Hematopoietic multipotent progenitor cell treated with erythropoietin and hydrocortisone succinate and interleukin-3 and kit ligand, for 17 days (in vitro differentiated cells): ENCODE results near the gene SLC26A2.

Experiments used
- DNase-seq: peaks from one replicate; pipeline ENCODE4 v3.0.0-alpha.2; 2015; ENCODE audit warnings: low spot score

Gene SLC26A2

GRCh38 chr5:149962601-149963300, 2.2 kb downstream of the SLC26A2 start:
- DNase-seq: no peak

GRCh38 chr5:149963729-149964128, 3.2 kb downstream of the SLC26A2 start:
- no peak for DNase-seq

GRCh38 chr5:149966946-149967345, 6.4 kb downstream of the SLC26A2 start:
- no peak for DNase-seq

GRCh38 chr5:149969181-149969930, 8.8 kb downstream of the SLC26A2 start:
- DNase-seq: no peak

- no peak for DNase-seq
These were observed 14.9 kb downstream of the SLC26A2 start for GRCh38 chr5:149975409-149975808.

GRCh38 chr5:149979896-149980295, 19.3 kb downstream of the SLC26A2 start:
- DNase-seq: no peak

GRCh38 chr5:149981206-149981605, 20.6 kb downstream of the SLC26A2 start:
- DNase-seq: no peak

GRCh38 chr5:149982505-149982904, 21.9 kb downstream of the SLC26A2 start:
- no peak for DNase-seq

- DNase-seq: no peak
These were observed 27.6 kb downstream of the SLC26A2 start for GRCh38 chr5:149988126-149988525.

GRCh38 chr5:149990518-149991376, 30.2 kb downstream of the SLC26A2 start:
- peak; percentile 91 for DNase-seq

- DNase-seq: no peak
These were observed 32.9 kb downstream of the SLC26A2 start for GRCh38 chr5:149993471-149993870.

- no peak for DNase-seq
These were observed 35.0 kb downstream of the SLC26A2 start for GRCh38 chr5:149995385-149996204.

GRCh38 chr5:149996205-149996890, 35.8 kb downstream of the SLC26A2 start:
- no peak for DNase-seq

- DNase-seq: no peak
These were observed 37.7 kb downstream of the SLC26A2 start for GRCh38 chr5:149998281-149998680.

GRCh38 chr5:149999359-149999758, 38.8 kb downstream of the SLC26A2 start:
- no peak for DNase-seq

GRCh38 chr5:149999866-150000255, 39.3 kb downstream of the SLC26A2 start:
- DNase-seq: no peak

GRCh38 chr5:150000256-150000989, 39.9 kb downstream of the SLC26A2 start, which contains the start of the genes HMGXB3 and TIGD6:
TSS of gene HMGXB3 (plus strand) at chr5:150000739. CDS start at chr5:150004853, 4,114 bp downstream.
TSS of gene TIGD6 (minus strand) at chr5:150000654. CDS start at chr5:149996348, 4,306 bp downstream.
- DNase-seq: peak; percentile 70

- DNase-seq: peak; percentile 51
These were observed 40.6 kb downstream of the SLC26A2 start for GRCh38 chr5:150000990-150001659.

GRCh38 chr5:150001660-150002486, 41.3 kb downstream of the SLC26A2 start:
- DNase-seq: peak; percentile 76
